Ovary (tissue), 9 donors: ENCODE results near the gene BTBD10. TPM values are rescaled to one million over a fixed set of nuclear protein-coding genes. Genes with fewer than 3 reads are reported as not detected.

Experiments
- DNase-seq, 5 donors: peaks; one replicate each; pipeline ENCODE4 v3.0.0-alpha.2; 2019 to 2020
- H3K27ac ChIP-seq, 2 donors: fragments of 200-600 bp; one replicate each; pipeline versions ENCODE4 v1.5.1 to v1.8.0; 2019 to 2022
- H3K27me3 ChIP-seq: fragments of 200-600 bp; one replicate; pipeline ENCODE4 v1.8.0; 2022
- H3K36me3 ChIP-seq: fragments of 200-600 bp; sonication (generic); one replicate; pipeline ENCODE4 v1.5.1; 2019
- H3K4me1 ChIP-seq: one replicate; pipeline ENCODE4 v1.8.1; 2013; ENCODE audit warnings: mild to moderate bottlenecking, moderate library complexity; ENCODE audit not compliant: insufficient read depth
- H3K4me3 ChIP-seq: fragments of 200-600 bp; sonication (generic); one replicate; pipeline ENCODE4 v1.5.1; 2017
- H3K9me3 ChIP-seq, 2 donors: fragments of 200-600 bp in 1 of 2; sonication (generic) in 1 of 2; one replicate each; pipeline versions ENCODE4 v1.5.1 to v1.8.1; 2013 to 2019; ENCODE audit warnings: mild to moderate bottlenecking in 1 of 2, moderate library complexity in 1 of 2
- EP300 ChIP-seq: sonication (generic); formaldehyde crosslinking; IDR thresholded peaks from one replicate; pipeline ENCODE4 v1.6.1; 2017; ENCODE audit warnings: antibody characterized with exemption
- POLR2A ChIP-seq: fragments of 450-650 bp; IDR thresholded peaks from one replicate; pipeline ENCODE4 v1.6.1; 2017; ENCODE audit warnings: antibody characterized with exemption, mild to moderate bottlenecking, moderate library complexity
- WGBS, 3 donors: extraction: QIAGEN DNeasy Blood & Tissue Kit in 1 of 3; methylation state at CpG; one replicate each; pipeline versions ENCODE4 v1.1.5 to v1.1.7; 2013 to 2017; 5-methylcytosine and 5-hydroxymethylcytosine counted together
- intact Hi-C, 4 donors: fragments of 100-400 bp; cut with DNase I; formaldehyde crosslinking; loops; one replicate each; pipeline versions ENCODE4 v1.11.0 to v1.15.1; 2022 to 2023
- polyA plus RNA-seq, 2 donors: library from polyadenylated mRNA; stranded (reverse); fragments of 200-250 nt in 1 of 2; fragments of 350-450 nt in 1 of 2; fragmentation: Illumina TruSeq in 1 of 2; extraction: RNeasy Lipid Tissue Mini Kit (QIAGEN cat#74804) in 1 of 2; gene quantifications; one replicate each; pipeline ENCODE4 v1.2.3, GENCODE V29; 2013 to 2014
- total RNA-seq, 7 donors: library from RNA; depleted of rRNA in 2 of 7; stranded (reverse); fragments of >200 nt in 2 of 7; fragmentation: NEBNext Ultra II Directional in 3 of 7; extraction: Animal tissue kit (Norgen Biotek cat#: 25700) in 3 of 7; gene quantifications; one replicate each; pipeline versions ENCODE4 v1.1.0 to v1.2.4, GENCODE V29; 2016 to 2023
- TF ChIP-seq, protein P1 (sequence below), 3 donors: fragments of 450-650 bp in 2 of 3; fragments of 200-600 bp in 1 of 3; IDR thresholded peaks; one replicate each; pipeline versions ENCODE4 v1.5.1 to v1.8.0; 2016 to 2022; ENCODE audit warnings: antibody characterized with exemption in 3 of 3, mild to moderate bottlenecking in 1 of 3
- donor health status: DM: no; HTN: no; CAD: no; lungs with moderate emphysema.
- donor health status: DM: no; HTN: no; CAD: no.
- donor health status: Bipolar disorder and iron deficiency.
- donor health status: DM: yes; HTN: yes; CAD: no.
- donor health status: DM: no; HTN: no; CAD: no.
- donor health status: DM: yes; HTN: yes; CAD: no.

Gene BTBD10
- total and polyA plus RNA-seq, 9 donors: 14.8 to 31.4 (median 25.0) TPM

DNA sequence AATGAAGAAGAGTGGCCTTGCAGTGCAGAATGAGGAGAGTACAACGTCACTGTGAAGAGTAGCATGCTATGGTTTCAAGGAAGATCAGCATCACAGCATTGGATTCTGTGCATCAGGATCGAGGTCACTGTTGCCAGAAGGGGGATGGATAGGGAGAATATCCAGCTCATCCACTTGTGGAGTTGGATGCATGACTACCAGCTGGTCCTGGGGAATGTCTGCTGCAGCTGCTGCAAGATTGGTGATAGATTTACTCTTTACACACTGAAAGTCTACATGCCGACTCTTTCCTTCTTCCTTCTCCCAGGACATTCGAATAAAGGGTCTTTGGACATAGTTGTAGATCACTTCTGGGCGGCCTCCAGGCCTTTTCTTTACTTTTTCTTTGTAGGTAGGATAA is 74.3 kb downstream of the BTBD10 start:
- TF ChIP-seq, protein P1, sequence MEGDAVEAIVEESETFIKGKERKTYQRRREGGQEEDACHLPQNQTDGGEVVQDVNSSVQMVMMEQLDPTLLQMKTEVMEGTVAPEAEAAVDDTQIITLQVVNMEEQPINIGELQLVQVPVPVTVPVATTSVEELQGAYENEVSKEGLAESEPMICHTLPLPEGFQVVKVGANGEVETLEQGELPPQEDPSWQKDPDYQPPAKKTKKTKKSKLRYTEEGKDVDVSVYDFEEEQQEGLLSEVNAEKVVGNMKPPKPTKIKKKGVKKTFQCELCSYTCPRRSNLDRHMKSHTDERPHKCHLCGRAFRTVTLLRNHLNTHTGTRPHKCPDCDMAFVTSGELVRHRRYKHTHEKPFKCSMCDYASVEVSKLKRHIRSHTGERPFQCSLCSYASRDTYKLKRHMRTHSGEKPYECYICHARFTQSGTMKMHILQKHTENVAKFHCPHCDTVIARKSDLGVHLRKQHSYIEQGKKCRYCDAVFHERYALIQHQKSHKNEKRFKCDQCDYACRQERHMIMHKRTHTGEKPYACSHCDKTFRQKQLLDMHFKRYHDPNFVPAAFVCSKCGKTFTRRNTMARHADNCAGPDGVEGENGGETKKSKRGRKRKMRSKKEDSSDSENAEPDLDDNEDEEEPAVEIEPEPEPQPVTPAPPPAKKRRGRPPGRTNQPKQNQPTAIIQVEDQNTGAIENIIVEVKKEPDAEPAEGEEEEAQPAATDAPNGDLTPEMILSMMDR (IDR thresholded peaks at IDR 0.05): no peak
- TF ChIP-seq EP300: no peak
- no peak for TF ChIP-seq POLR2A
- H3K27ac ChIP-seq: no peak overlapping the region
- H3K4me3 ChIP-seq: no peak overlapping the region
- 74 to 79% (median 77%) methylated on average over 5 of the region's 5 CpGs for WGBS, 3 donors
- intact Hi-C loops: no loop called here
- no peaks in the 10 kb centered on the region for H3K9me3 ChIP-seq
- DNase-seq: no peak
- no peaks in the 10 kb centered on the region for H3K36me3 ChIP-seq
- H3K27me3 ChIP-seq: no peaks in the 10 kb centered on the region
- no peaks in the 10 kb centered on the region for H3K4me1 ChIP-seq

DNA sequence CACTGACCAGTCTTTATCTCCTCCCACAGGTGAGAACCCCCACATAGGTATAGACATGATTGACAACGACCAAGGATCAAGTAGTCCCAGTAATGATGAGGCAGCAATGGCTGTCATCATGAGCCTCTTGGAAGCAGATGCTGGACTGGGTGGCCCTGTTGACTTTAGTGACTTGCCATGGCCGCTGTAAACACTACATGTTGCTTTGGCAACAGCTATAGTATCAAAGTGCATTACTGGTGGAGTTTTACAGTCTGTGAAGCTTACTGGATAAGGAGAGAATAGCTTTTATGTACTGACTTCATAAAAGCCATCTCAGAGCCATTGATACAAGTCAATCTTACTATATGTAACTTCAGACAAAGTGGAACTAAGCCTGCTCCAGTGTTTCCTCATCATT is 76.5 kb downstream of the BTBD10 start:
- no peak for DNase-seq
- Histone ChIP-seq H3K4me1 (no peaks in the 10 kb centered on the region), H3K36me3 (no peaks in the 10 kb centered on the region), H3K27ac (no peak overlapping the region), H3K27me3 (no peaks in the 10 kb centered on the region), H3K9me3 (no peaks in the 10 kb centered on the region), H3K4me3 (no peak overlapping the region)
- intact Hi-C loops: no loop called here
- WGBS, 3 donors: 85 to 91% (median 90%) methylated on average over 2 of the region's 2 CpGs
- TF ChIP-seq POLR2A (no peak), EP300 (no peak)

DNA sequence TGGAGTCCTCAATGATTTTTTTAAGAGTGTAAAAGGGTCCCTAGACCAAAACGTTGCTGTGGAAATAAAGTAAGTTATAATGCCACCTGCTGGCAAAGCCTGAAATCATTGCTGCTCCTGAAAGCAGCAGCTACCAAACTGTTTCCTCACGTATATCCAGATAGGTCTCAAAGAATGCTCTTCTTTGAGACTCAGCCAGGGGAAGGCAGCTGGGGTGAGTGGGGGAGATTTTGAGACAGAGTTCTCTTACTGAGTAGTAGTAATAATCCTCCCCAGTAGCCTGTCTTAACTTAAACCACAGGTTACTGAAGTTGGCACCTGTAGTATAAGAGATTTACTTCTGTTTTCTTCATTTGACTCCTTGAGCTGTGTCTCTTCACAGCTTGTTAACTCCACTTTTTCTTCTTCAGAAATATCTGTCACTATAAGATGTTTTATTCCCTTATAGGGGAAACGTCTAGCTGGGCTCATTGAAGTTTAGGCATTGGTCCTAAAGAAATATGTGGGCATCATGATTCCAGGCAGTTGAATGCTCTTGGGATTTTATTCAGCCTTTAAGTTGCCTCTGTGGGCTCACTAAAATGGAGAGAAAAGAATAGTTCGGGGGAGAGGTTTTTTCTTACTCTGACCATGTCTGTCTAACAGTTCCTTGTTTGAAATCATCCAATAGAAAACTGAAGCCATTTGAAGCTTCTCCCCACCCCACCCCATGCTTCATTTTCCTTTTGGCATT is 77.9 kb downstream of the BTBD10 start:
- no peak for TF ChIP-seq POLR2A
- no peak for TF ChIP-seq EP300
- TF ChIP-seq, protein P1 (IDR thresholded peaks at IDR 0.05): peak in 1 of 3 donors; percentile 23
- intact Hi-C loops: no loop called here
- DNase-seq: peak in 3 of 5 donors; percentile 20 to 41 (median 32)
- no peaks in the 10 kb centered on the region for H3K27me3 ChIP-seq
- 19 to 28% (median 20%) methylated on average over 4 of the region's 4 CpGs for WGBS, 3 donors
- H3K4me3 ChIP-seq: no peak overlapping the region
- no peaks in the 10 kb centered on the region for H3K36me3 ChIP-seq
- H3K9me3 ChIP-seq: no peaks in the 10 kb centered on the region
- no peak overlapping the region for H3K27ac ChIP-seq
- H3K4me1 ChIP-seq: no peaks in the 10 kb centered on the region

DNA sequence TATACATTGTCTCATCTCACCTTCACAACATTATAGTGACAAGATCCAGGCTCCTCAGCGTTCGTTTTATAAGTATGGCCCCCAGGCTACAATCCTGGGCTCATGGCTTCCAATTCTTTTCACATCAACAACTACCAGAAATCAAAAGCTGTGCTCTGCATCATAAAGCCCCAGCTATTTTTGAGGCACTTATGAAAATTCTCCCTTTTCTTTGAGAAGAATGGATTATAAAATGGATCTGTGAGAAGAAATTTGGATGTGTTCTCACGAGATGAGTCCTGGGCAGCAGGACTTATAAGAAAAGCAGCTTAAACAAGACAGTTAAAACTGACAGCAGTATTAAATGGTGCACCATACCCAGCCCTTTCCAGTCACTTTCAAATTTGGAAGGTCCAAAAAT is 80.3 kb downstream of the BTBD10 start:
- DNase-seq: no peak
- TF ChIP-seq, protein P1 (IDR thresholded peaks at IDR 0.05): no peak
- TF ChIP-seq EP300 (no peak), POLR2A (no peak)
- no peaks in the 10 kb centered on the region for H3K9me3 ChIP-seq
- intact Hi-C loops: no loop called here
- H3K36me3 ChIP-seq: no peaks in the 10 kb centered on the region
- H3K4me1 ChIP-seq: no peaks in the 10 kb centered on the region
- H3K27me3 ChIP-seq: no peaks in the 10 kb centered on the region
- H3K27ac ChIP-seq: no peak overlapping the region
- 88 to 96% (median 96%) methylated on average over 3 of the region's 3 CpGs for WGBS, 3 donors
- no peak overlapping the region for H3K4me3 ChIP-seq

DNA sequence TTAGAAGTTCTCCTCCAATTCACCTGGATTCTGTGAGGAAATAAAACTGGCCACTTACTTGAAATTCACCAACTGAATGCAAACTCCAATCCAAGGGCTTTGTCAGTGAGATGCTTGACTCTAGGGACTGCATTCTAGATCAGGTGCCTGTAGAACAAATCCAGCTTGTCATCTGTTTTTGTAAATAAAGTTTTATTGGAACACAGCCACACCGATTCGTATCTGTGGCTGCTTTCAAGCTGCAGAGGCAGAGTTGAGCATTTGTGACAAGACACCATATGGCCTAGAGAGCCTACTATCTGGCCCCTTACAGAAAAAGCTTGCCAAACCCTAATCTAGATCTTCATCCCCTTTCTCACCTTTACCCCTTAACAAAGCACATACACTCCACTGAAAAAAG is 82.3 kb downstream of the BTBD10 start:
- no peaks in the 10 kb centered on the region for H3K9me3 ChIP-seq
- no peaks in the 10 kb centered on the region for H3K27me3 ChIP-seq
- intact Hi-C loops: no loop called here
- WGBS, 3 donors: 84 to 94% (median 91%) methylated on average over 2 of the region's 2 CpGs
- H3K4me3 ChIP-seq: no peak overlapping the region
- DNase-seq: no peak
- H3K4me1 ChIP-seq: no peaks in the 10 kb centered on the region
- no peak overlapping the region for H3K27ac ChIP-seq
- TF ChIP-seq POLR2A (no peak), EP300 (no peak)
- TF ChIP-seq, protein P1 (IDR thresholded peaks at IDR 0.05): no peak
- H3K36me3 ChIP-seq: no peaks in the 10 kb centered on the region
